ENCODE results near the gene ROR1. TPM values are rescaled to one million over a fixed set of nuclear protein-coding genes. Genes with fewer than 3 reads are reported as not detected.

Gene ROR1
- total RNA-seq, 1 donor from 2014 or later = 81.4 TPM

GRCh38 chr1:63934697-63935096 lies 160.9 kb downstream of the ROR1 start:
- no peaks in the 10 kb centered on the region for H3K27me3 Mint-ChIP-seq (ENCODE audit: low read depth)
- no peaks in the 10 kb centered on the region for H3K9me3 Mint-ChIP-seq
- peaks cover 56% of the 10 kb centered on the region for H3K4me1 Mint-ChIP-seq
- no peaks in the 10 kb centered on the region for H3K36me3 Mint-ChIP-seq
- H3K4me3 Mint-ChIP-seq = no peak overlapping the region
- TF ChIP-seq CTCF (IDR thresholded peaks at IDR 0.05; ENCODE audit: unreplicated experiment) = no peak
- DNase-seq (ENCODE audit: low spot score in 2 of 2, unreplicated experiment in 2 of 2) = no peak
- H3K27ac Mint-ChIP-seq = peak overlapping the region; percentile 91

GRCh38 chr1:63935143-63935542 lies 161.3 kb downstream of the ROR1 start:
- peak overlapping the region; percentile 91 for H3K27ac Mint-ChIP-seq
- no peak overlapping the region for H3K4me3 Mint-ChIP-seq
- DNase-seq (ENCODE audit: low spot score in 2 of 2, unreplicated experiment in 2 of 2) = no peak
- H3K27me3 Mint-ChIP-seq (ENCODE audit: low read depth) = no peaks in the 10 kb centered on the region
- no peaks in the 10 kb centered on the region for H3K9me3 Mint-ChIP-seq
- peaks cover 53% of the 10 kb centered on the region for H3K4me1 Mint-ChIP-seq
- no peak for TF ChIP-seq CTCF (IDR thresholded peaks at IDR 0.05; ENCODE audit: unreplicated experiment)
- H3K36me3 Mint-ChIP-seq = no peaks in the 10 kb centered on the region

- H3K4me3 Mint-ChIP-seq = peak overlapping the region; percentile 6
- peak overlapping the region; percentile 91 for H3K27ac Mint-ChIP-seq
- no peak for TF ChIP-seq CTCF (IDR thresholded peaks at IDR 0.05; ENCODE audit: unreplicated experiment)
- peaks cover 50% of the 10 kb centered on the region for H3K4me1 Mint-ChIP-seq
- no peaks in the 10 kb centered on the region for H3K27me3 Mint-ChIP-seq (ENCODE audit: low read depth)
- H3K36me3 Mint-ChIP-seq = no peaks in the 10 kb centered on the region
- H3K9me3 Mint-ChIP-seq = no peaks in the 10 kb centered on the region
- DNase-seq (ENCODE audit: low spot score in 2 of 2, unreplicated experiment in 2 of 2) = no peak
Measured at GRCh38 chr1:63935553-63935952, 161.7 kb downstream of the ROR1 start.

GRCh38 chr1:63936276-63936675 lies 162.5 kb downstream of the ROR1 start:
- H3K27me3 Mint-ChIP-seq (ENCODE audit: low read depth) = no peaks in the 10 kb centered on the region
- H3K4me3 Mint-ChIP-seq = no peak overlapping the region
- peak overlapping the region; percentile 91 for H3K27ac Mint-ChIP-seq
- peaks cover 47% of the 10 kb centered on the region for H3K4me1 Mint-ChIP-seq
- H3K36me3 Mint-ChIP-seq = no peaks in the 10 kb centered on the region
- H3K9me3 Mint-ChIP-seq = no peaks in the 10 kb centered on the region
- no peak for TF ChIP-seq CTCF (IDR thresholded peaks at IDR 0.05; ENCODE audit: unreplicated experiment)
- DNase-seq (ENCODE audit: low spot score in 2 of 2, unreplicated experiment in 2 of 2) = no peak

- Mint-ChIP-seq H3K36me3 (peaks cover under 1% of the 10 kb centered on the region), H3K27ac (peak overlapping the region; percentile 91), H3K27me3 (ENCODE audit: low read depth) (no peaks in the 10 kb centered on the region), H3K4me3 (no peak overlapping the region), H3K4me1 (peaks cover 46% of the 10 kb centered on the region), H3K9me3 (no peaks in the 10 kb centered on the region)
- no peak for DNase-seq (ENCODE audit: low spot score in 2 of 2, unreplicated experiment in 2 of 2)
- TF ChIP-seq CTCF (IDR thresholded peaks at IDR 0.05; ENCODE audit: unreplicated experiment) = no peak
Measured at GRCh38 chr1:63936801-63937200, 163.0 kb downstream of the ROR1 start.

GRCh38 chr1:63937461-63938022 lies 163.7 kb downstream of the ROR1 start:
- DNase-seq (ENCODE audit: low spot score in 2 of 2, unreplicated experiment in 2 of 2) = no peak
- Mint-ChIP-seq H3K36me3 (peaks cover 5% of the 10 kb centered on the region), H3K27me3 (ENCODE audit: low read depth) (no peaks in the 10 kb centered on the region), H3K9me3 (no peaks in the 10 kb centered on the region), H3K4me3 (no peak overlapping the region), H3K4me1 (peaks cover 50% of the 10 kb centered on the region), H3K27ac (peak overlapping the region; percentile 76)
- TF ChIP-seq CTCF (IDR thresholded peaks at IDR 0.05; ENCODE audit: unreplicated experiment) = no peak

Data from mesothelial cell of epicardium (in vitro differentiated cells).